ENCODE data around the gene TMEM38A.

TMEM38A gene, protein sequence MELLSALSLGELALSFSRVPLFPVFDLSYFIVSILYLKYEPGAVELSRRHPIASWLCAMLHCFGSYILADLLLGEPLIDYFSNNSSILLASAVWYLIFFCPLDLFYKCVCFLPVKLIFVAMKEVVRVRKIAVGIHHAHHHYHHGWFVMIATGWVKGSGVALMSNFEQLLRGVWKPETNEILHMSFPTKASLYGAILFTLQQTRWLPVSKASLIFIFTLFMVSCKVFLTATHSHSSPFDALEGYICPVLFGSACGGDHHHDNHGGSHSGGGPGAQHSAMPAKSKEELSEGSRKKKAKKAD

DNA sequence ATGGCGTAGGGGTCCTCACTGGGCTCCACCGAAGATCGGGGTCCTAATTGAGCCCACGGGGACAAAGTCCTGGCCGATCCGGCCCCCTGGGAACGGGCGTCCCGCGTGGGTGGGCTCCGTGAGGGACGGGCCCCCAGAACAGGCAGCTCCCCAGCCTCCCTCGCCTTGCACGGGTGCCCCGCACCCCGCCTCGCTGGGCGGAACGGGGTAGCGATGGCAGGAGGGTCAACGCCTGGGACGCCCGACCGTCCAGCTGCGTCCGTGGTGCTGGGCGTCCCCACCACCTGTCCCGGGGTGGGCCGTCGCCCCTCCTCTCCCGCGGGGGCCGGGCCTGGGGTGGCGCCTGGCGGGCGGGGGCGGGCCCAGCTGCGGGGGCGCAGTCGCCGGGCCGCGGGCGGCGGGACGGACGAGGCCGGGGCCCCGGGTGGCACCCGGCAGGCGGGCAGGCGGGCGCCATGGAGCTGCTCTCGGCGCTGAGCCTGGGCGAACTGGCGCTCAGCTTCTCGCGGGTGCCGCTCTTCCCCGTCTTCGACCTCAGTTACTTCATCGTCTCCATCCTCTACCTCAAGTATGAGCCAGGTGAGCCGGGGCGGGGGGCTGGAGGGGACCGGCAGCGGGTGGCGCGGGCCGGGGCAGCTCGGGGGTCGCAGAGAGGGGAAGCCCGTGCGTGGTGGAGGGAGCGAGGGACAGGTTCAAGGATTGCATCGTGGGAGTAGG lies at the start of gene TMEM38A:
TSS of gene TMEM38A (plus strand) at position 377 of the 717 bp plus-strand sequence. CDS start at position 456, 79 bp downstream.
- DNase-seq = peak; percentile 55

DNA sequence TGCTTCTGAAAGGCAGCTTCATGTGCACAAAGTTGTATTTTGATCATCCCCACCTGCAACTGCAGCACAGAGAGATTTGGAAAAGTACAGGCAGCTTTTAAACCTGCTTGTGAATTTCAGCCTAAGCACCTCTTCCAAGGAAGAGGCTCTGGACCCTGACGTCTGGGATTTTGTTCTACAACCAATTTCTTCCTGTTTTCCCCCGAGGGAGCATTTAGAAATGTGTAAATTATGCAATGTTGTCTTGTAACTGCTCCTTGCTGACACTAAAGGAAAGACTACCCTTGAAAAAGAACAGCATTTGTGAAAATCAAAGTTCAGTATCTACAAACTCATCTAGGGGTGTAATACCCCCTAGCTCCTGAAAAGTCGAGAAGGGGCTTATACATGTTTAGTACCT lies 48.3 kb upstream of the TMEM38A start:
- DNase-seq = no peak

DNA sequence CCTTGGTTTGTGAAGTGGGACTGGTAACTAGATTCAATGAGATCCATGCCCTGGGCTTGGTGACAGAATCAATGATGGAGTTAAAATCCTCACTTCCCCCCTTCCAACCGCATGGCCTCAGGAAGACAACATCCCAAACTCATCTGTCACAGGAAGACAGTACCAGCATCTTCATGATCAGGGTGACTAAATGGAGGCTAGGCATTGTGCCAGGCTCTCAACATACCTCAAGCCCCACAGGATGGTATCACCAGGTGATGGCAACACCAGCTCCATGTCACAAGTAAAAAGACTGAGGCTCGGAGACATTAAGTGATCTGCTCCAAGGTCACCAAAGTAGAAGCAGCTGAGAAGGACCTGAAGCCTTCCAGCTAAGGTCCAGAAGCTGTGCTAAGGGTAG lies 47.1 kb upstream of the TMEM38A start:
- no peak for DNase-seq

DNA sequence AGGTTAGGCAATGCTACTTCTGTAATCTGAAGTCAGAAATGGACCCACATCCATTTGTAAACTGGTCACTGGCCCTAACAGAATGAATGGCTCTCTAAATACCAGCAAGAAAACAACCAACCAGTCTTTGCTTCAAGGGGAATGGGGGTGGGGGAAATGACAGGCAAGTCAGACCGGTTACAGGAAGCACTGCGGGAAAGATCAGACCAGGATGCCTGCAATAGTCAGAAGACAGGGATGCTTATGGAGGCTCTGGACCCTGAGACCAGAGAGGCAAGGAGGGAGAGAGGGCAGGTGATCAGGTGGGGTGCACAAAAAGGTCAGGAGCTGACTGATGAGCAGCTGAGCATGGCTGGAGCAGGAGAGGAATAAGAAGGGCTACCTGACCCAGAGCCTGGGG lies 46.0 kb upstream of the TMEM38A start:
- DNase-seq = no peak

DNA sequence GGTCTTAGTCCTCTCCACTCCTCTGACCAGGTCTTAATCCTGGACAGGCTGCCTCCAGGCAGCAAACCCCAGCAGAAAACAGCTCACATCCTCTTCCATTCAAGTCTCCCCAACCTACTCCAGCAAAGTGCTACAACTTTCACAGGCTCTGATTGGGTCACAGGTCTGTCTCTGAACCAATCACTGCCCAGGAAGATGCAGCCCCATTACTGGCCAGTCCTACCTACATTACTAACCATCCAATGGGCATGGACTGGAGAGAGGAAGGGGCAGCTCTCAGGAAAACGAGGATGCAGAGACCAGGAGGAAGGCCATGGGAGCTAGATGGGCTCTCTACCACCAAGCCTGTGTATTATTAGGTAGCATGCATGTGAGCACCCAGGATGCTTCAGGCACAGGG lies 45.1 kb upstream of the TMEM38A start:
- DNase-seq = no peak

DNA sequence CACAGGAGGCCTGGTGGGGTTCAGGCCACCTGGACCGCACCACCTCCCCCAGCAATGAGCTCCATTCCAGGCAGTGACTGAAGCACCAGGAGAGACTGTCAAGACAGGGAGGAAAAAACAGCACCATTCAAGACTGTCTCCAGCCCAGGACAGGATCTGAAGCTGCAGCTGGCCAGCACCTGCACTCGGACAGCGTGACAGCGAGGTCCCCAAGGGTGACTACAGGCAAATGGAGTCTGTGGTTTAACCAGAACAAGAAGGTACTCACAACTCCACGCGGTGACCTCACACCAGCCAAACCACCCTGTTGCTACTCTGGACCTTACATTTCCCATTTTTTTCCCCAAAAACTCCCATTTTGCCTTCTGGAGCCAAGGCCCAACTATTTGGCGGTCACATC lies 42.7 kb upstream of the TMEM38A start:
- DNase-seq = no peak

DNA sequence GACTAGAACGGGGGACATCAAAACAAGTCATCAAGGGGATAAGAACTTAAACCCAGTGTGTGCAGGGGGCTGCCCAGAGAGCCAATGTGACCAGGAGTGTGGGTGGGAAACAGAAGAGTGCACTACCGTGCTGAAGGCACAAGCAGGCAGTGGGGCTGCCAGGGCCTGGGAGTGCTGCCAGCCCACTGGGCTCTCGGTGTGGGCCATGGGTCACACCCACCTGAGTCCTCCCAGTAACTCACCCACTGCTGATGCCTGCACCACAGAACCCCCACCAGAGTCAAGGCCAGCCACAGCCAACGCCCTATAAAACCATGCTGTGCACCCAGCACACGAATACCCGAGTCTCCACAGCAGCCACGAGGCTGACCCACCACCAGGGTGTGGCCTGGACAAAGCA lies 41.5 kb upstream of the TMEM38A start:
- DNase-seq = no peak

DNA sequence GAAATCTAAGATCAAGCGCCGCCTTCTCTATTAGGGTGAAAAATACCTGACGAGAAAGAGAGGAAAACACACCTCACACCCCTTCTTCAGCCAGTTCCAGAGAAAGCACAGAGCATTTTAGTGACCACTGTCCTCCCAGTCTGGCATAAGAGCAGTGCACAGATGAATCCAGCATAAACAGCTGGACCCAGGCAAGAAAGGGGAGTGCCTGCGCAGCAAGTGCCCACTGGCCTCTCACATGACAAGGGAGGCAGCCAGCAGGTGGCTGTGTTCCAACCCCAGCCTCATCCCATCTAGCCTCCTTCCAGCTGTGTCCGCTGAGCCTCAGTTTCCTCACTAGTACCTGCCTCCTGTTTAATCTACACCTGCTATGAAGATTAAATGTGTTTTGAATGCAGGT lies 40.9 kb upstream of the TMEM38A start:
- no peak for DNase-seq

DNA sequence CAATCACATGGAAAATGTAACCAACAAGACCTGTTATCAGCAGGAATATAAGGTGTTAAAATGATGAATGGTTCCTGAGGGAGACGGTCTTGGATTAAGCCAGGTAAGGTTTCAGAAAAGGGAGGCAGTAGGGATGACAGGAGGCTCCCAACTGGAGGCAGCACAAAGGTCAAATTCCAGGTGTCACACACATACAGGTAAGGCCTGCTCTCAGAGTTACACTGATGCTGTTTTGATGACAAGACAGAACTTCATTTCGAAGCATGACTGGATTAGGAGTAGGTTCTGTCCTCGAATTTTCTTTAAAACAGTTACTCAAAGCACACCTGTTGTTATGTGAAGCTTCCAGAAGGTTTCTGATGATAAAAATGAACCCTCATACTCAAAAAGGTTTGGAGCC lies 40.4 kb upstream of the TMEM38A start:
- DNase-seq = no peak

DNA sequence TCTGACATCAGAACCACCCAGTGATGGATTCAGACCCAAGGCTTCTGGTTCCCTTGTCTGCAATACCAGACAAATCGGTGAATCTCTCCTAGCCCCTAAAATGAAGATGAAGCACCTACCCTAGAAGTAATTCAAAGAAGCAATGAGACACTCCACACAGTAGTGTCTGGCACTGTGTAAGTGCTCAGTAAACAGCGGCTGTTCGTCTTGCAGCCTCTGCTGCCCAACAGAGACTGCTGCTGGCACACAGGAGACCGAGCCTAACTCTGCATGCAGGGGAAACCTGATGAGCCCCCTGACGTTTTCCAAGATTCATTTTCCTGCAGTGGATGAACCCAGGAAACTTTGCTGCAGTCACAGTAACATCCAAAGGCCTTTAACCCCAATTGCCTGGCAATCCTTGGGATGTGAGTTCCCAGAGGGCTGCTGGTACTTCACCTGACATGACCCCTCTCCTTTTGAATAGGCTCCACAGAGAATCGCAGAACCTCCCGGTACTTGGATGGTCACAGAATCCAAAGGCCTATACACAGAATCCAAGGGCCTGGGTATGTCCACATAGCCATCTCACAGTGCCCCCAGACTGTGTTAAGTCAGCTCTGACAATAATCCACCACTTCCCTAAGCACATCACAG lies 39.7 kb upstream of the TMEM38A start:
- no peak for DNase-seq

DNA sequence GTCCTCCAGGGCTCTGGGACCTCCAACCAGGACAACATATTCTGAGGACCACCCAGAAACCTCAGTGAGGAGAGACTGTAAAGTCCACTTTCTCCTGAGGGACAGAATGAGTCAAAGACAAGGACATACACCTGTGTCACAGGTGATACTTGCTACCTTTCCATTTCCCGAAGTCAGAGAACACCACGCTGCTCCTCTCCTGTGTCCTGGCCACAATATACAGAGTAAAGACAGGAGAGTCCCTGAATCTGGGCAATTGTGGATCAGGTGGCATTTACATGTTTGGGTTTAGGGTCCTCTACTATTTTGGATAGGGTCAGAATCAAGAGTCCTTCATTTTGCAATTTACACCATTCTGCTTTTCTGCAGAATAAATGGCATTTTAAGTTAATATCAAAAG lies 37.9 kb upstream of the TMEM38A start:
- no peak for DNase-seq

DNA sequence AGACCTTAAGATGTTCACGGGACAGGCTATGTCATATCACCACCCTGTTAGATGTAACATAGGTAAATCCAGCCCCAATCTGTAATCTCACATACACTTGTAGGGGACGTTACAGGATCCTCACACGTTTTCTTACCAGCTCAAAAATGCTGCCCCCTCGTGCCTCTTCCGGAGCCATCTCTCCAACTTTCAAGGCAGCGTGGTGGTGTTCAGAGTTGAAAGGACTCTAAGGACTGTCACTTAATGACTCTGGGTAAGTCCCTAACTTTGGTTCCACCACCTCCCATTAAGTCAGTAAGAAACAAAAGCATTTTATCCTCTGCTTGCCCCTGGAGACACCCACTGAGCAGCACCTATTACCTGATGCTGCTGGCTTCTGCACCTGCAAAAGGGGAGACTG lies 37.4 kb upstream of the TMEM38A start:
- DNase-seq = no peak

DNA sequence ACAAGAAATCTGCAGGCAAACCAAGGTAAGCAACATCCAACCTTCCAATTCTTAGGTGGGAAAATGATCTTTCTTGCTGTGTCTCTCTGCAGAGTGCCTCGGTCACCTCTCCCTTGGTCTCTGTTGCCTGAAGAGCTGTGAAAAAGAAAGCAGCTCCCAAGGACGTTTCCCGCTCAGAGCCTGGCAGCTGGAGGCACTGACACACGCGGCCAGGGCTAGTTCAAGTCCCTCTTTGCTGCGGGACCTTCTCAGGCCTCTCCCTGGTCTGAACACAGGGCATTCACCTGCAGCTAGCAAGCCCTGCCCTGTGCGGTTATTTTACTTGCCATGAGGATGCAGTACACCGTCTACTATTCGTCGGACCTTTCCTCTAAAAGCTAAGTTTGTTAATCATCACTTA lies 36.7 kb upstream of the TMEM38A start:
- DNase-seq = no peak

DNA sequence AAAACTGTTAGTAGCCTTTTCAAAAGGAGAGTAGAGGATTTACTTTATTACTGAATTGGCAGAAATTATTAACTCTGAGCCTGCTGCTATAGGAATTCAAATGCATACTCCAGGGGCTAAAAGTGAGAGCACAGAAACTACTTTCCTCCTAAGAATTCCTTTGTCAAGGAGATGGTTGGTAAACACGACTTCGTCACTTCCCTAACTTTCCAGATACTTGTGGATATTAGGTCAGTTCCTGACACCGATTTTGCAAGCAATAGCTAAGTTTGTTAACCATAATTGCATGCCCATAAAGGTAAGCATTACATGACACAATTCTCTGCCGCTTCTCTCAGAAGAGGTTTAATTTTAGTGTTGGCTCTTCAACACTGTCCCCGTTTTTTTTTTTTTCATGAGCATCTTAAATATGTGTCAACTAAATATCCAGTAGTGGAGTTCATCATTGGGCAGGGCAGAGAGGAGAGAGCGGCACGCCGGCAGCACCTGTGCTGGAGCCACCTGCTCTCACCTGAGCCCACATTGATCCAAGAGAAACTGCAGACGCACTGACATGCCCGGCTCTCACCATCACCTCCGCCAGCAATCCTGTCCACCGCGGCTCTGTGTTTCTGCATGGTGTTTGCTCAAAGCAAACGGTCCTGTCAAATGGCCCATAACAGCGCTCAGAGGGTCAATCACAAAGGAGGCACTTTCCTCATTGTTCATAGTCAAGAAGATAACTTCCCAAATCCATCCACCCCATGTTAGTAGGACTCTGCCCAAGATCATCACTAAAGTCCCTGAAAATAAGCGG lies 35.6 kb upstream of the TMEM38A start:
- DNase-seq = no peak

DNA sequence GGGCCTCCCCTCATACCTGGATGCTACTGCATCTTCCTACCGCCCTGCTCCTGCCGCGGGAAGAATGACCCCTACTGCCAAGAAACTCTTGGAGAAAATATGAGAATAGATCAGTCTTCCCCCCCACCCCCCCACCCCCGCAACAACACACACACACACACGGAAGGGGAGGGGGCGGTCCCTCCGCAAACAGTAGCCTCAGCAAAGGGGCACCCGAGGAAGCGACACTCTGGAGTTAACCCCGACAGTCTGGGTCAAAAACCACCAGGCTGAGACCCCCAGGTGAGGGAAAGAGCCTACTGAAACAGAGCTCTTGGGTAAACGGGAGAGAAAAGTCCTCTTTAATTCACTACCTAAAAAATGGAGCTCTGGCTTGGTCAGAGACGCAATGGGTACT lies 34.1 kb upstream of the TMEM38A start:
- no peak for DNase-seq

DNA sequence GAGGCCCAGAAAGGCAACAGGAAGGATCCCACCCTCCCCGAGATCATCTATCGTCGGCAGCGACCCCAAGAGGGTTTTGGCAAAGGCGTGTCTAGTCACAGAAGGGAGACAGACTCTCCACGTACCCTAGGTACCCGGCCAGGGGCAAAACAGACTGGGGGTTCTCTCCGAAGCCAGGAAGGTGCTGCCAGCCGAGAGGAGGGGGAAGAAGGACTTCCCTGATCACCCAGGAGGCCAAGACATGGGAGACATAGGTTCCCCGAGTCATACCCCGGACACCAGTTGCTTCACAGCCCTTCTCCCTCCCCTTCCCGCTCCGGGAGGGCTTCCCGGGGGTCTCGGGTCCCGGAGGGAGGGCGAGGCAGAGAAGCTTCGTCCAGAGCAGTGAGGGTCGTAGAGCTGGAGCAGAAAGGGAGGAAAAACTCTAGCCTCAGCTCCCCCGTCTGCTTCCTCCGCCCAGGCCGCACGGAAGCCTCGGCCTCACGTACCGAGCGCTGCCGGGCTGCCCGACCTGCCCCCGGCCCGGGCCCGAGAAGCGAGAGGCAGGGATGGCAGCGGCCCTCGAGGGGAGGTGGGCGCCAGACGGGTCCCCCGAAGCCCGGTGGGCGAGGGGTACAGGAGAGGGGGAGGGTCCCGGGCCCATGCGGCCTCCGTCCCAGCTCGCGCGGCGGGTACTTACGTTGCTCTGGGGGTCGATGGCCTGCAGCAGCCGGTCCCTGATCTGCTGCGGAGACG lies 33.6 kb upstream of the TMEM38A start:
- DNase-seq = peak; percentile 10

DNA sequence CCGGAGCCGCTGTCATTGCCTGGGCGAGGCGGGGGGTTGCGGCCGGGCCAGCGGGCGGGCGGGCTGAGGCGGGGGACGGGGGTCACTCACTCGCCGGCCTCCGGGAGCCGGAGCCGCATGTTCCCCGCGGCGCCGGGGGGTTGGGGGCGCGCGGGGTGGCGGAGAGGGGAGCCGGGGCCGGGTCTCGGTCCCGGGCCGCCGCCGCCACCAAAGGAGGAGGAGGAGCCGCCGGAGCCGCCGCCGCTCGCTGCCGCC lies 33.1 kb upstream of the TMEM38A start:
- no peak for DNase-seq

DNA sequence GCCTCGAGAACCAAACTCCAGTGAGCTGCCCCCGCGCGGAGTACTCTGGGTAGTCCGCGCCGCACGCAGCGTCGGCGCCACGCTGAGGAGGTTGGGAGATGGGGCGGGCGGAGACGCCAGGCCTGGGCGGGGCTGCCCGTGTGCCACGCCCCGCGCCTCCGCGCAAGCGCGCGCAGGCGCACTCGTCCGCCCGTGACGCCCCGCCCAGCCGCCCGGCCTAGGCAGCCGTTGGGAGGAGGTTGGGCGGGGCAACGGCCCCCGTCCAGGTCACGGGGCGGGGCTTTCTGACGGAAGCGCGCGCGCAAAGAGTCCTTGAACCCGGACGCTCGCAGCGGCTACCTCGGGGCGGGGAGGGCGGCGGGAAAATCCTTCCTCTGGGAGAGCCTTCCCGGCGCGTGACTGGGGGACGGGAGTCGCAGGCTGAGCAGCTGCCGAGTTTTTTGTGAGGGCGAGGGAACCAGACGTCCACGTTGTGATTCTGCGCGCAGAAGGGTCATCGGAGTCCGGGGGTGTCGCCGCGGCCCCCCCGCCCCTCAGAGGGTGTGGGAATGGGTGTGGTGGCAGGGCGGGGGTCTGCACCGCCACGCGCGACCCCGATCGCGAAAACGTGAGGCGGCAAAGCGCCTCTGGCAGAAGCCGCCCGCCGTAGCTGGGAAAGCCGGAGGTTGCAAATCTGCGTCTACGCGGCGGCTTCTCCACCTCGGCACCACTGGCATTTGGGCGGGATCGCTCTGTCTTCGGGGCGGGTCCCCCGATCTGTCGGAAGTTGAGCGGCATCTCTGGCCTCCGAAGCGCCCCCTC lies 32.6 kb upstream of the TMEM38A start, which contains the start of gene MED26:
TSS of gene MED26 (minus strand) at position 22 of the 801 bp plus-strand sequence. CDS start 261 bp downstream, outside the sequence.
- DNase-seq = peak; percentile 98

DNA sequence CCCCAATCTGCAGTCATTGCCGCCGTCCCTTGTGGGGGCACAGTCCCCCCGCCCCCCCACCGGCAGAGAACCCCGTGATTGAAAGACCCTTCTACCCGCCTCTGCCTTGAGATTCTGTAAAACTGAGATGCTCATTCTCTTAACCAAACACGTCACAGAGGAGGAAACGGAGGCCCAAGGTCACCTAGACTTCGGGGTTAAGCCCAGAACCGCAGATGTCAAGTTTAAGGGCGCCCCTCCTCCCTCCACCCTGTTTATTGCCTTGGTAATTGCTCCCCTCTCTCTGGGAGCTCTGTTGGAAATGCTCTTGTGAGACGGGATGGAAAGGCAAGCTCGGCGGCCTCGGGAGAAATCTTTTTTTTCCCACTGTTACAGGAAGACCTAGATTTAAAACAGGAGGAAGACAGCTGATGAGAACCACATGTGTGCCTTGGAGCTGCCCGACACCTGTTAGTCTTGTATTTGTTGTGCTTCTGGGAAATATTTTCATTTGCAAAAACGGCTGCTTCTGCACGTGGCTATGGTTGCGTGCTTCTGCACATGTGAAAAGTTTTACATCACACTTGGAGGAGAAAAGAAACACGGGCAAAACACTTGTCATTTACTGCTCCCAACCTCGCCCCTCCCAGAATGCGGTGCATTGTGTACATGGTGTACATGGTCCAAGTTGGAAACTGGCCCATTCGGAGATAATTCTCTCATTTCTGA lies 31.8 kb upstream of the TMEM38A start:
- DNase-seq = peak; percentile 71

DNA sequence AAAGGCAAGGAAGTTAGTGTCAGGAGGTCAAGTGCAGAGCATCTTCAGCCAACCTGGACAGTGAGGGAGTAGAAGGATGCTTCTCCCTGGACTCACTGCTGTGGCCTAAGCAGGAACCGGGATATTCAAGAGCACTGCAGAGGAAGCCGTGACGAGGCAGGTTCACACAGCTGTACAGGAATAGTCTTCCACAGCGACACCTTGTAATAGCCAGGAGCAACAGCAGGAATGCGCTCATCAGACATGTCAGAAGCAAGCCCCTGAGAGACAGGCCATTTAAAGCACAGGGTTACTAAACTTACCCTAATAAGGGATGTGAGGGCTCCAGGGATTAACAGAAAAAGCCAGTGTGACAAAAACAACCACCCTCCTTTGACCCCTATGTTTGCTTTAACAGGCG lies 29.5 kb upstream of the TMEM38A start:
- DNase-seq = no peak

DNA sequence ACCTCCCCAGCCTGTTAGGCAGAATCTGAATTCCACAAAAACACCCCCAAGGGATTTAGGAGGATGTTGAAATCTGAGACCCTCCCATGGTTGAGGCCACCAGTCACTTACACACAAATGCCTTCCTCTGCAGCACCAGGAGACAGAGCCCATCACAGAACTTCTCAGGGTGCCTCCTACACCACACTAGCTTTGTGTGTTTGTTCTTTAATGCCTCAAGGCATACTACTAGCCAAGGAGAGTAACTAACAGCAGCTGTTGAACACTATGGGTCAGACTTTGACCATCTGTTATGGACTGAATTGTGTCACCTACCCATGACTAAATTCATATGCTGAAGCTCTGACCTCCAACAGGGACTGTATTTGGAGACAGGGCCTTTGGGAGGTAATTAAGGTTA lies 23.4 kb upstream of the TMEM38A start:
- DNase-seq = no peak

All from eye (tissue), 1 donor.